ENCODE results near the gene BABAM1. TPM values are rescaled to one million over a fixed set of nuclear protein-coding genes. Genes with fewer than 3 reads are reported as not detected.

Gene BABAM1
- total RNA-seq, 1 experiment from 2014 or later: 146 TPM

DNA sequence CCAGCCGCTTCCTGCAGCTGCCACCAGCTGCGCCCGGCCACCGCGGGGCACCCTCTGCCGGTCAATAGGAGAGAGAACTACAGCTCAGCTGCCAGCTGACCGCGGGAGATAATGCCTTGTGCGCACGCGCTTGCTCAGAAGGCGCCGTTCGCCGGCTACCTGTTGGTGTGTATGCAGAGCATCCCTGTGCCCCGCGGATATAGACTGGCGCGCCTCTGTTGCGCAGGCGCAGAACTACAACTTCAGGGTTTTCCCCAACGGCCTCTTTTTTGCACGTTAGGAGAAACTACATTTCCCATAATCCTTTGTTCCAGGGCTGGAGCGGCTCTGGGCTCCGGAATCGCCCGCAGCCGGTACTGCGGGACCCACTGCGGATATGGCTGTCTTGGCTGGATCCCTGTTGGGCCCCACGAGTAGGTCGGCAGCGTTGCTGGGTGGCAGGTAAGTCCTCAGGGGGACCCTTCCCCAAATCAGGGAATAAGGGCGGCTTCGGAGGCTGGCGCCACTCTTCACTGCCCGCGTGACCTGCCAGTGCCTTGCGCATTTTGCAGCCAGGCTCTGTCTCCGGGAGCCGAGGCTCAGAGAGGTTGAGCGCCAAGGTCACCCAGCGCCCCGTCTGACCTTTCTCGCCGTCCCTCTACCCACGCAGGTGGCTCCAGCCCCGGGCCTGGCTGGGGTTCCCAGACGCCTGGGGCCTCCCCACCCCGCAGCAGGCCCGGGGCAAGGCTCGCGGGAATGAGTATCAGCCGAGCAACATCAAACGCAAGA lies 38.5 kb downstream of the BABAM1 start, which contains the start of gene MRPL34 (continued):
- TF ChIP-seq GTF2I (CRISPR knock-in tag; conservative IDR thresholded peaks at IDR 0.05): 0 out of 2 replicates have a peak, but pooled peaks have one; percentile 37
- no peak; the same call in 1 of the 2 replicates for TF ChIP-seq GABPB1 (CRISPR knock-in tag; IDR thresholded peaks at IDR 0.05)
- TF ChIP-seq, protein P1, sequence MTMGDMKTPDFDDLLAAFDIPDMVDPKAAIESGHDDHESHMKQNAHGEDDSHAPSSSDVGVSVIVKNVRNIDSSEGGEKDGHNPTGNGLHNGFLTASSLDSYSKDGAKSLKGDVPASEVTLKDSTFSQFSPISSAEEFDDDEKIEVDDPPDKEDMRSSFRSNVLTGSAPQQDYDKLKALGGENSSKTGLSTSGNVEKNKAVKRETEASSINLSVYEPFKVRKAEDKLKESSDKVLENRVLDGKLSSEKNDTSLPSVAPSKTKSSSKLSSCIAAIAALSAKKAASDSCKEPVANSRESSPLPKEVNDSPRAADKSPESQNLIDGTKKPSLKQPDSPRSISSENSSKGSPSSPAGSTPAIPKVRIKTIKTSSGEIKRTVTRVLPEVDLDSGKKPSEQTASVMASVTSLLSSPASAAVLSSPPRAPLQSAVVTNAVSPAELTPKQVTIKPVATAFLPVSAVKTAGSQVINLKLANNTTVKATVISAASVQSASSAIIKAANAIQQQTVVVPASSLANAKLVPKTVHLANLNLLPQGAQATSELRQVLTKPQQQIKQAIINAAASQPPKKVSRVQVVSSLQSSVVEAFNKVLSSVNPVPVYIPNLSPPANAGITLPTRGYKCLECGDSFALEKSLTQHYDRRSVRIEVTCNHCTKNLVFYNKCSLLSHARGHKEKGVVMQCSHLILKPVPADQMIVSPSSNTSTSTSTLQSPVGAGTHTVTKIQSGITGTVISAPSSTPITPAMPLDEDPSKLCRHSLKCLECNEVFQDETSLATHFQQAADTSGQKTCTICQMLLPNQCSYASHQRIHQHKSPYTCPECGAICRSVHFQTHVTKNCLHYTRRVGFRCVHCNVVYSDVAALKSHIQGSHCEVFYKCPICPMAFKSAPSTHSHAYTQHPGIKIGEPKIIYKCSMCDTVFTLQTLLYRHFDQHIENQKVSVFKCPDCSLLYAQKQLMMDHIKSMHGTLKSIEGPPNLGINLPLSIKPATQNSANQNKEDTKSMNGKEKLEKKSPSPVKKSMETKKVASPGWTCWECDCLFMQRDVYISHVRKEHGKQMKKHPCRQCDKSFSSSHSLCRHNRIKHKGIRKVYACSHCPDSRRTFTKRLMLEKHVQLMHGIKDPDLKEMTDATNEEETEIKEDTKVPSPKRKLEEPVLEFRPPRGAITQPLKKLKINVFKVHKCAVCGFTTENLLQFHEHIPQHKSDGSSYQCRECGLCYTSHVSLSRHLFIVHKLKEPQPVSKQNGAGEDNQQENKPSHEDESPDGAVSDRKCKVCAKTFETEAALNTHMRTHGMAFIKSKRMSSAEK (CRISPR knock-in tag; IDR thresholded peaks at IDR 0.05; ENCODE audit: borderline replicate concordance): no peak
- TF ChIP-seq ETV6 (CRISPR knock-in tag; IDR thresholded peaks at IDR 0.05): peak; percentile 76
- TF ChIP-seq, protein P2, sequence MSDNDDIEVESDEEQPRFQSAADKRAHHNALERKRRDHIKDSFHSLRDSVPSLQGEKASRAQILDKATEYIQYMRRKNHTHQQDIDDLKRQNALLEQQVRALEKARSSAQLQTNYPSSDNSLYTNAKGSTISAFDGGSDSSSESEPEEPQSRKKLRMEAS (CRISPR knock-in tag; IDR thresholded peaks at IDR 0.05): 0 out of 2 replicates have a peak, but pooled peaks have one; percentile 50
- no peak for TF ChIP-seq ZNF396 (CRISPR knock-in tag; IDR thresholded peaks at IDR 0.05; ENCODE audit: borderline replicate concordance)
- peak; percentile 36; the same call in 1 of the 2 replicates for TF ChIP-seq NFYB (CRISPR knock-in tag; conservative IDR thresholded peaks at IDR 0.05; ENCODE audit: low read depth)
- no peak for TF ChIP-seq SMAD4 (CRISPR knock-in tag; IDR thresholded peaks at IDR 0.05)
- TF ChIP-seq, protein P3, sequence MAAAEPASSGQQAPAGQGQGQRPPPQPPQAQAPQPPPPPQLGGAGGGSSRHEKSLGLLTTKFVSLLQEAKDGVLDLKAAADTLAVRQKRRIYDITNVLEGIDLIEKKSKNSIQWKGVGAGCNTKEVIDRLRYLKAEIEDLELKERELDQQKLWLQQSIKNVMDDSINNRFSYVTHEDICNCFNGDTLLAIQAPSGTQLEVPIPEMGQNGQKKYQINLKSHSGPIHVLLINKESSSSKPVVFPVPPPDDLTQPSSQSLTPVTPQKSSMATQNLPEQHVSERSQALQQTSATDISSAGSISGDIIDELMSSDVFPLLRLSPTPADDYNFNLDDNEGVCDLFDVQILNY (CRISPR knock-in tag; IDR thresholded peaks at IDR 0.05): 0 out of 2 replicates have a peak, but pooled peaks have one; percentile 34
- TF ChIP-seq, protein P4, sequence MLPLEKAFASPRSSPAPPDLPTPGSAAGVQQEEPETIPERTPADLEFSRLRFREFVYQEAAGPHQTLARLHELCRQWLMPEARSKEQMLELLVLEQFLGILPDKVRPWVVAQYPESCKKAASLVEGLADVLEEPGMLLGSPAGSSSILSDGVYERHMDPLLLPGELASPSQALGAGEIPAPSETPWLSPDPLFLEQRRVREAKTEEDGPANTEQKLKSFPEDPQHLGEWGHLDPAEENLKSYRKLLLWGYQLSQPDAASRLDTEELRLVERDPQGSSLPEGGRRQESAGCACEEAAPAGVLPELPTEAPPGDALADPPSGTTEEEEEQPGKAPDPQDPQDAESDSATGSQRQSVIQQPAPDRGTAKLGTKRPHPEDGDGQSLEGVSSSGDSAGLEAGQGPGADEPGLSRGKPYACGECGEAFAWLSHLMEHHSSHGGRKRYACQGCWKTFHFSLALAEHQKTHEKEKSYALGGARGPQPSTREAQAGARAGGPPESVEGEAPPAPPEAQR (CRISPR knock-in tag; IDR thresholded peaks at IDR 0.05): no peak
- TF ChIP-seq, protein P5, sequence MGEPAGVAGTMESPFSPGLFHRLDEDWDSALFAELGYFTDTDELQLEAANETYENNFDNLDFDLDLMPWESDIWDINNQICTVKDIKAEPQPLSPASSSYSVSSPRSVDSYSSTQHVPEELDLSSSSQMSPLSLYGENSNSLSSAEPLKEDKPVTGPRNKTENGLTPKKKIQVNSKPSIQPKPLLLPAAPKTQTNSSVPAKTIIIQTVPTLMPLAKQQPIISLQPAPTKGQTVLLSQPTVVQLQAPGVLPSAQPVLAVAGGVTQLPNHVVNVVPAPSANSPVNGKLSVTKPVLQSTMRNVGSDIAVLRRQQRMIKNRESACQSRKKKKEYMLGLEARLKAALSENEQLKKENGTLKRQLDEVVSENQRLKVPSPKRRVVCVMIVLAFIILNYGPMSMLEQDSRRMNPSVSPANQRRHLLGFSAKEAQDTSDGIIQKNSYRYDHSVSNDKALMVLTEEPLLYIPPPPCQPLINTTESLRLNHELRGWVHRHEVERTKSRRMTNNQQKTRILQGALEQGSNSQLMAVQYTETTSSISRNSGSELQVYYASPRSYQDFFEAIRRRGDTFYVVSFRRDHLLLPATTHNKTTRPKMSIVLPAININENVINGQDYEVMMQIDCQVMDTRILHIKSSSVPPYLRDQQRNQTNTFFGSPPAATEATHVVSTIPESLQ (CRISPR knock-in tag; IDR thresholded peaks at IDR 0.05): no peak
- TF ChIP-seq JAZF1 (CRISPR knock-in tag; IDR thresholded peaks at IDR 0.05): no peak
- peak; percentile 48; the same call in 1 of the 2 replicates for TF ChIP-seq MYBL2 (CRISPR knock-in tag; IDR thresholded peaks at IDR 0.05)
- peak; percentile 68 for TF ChIP-seq ESRRA (CRISPR knock-in tag; IDR thresholded peaks at IDR 0.05; ENCODE audit: borderline replicate concordance)
- no peak; the same call in 1 of the 2 replicates for TF ChIP-seq TEAD1 (CRISPR knock-in tag; IDR thresholded peaks at IDR 0.05)
- TF ChIP-seq, protein P6, sequence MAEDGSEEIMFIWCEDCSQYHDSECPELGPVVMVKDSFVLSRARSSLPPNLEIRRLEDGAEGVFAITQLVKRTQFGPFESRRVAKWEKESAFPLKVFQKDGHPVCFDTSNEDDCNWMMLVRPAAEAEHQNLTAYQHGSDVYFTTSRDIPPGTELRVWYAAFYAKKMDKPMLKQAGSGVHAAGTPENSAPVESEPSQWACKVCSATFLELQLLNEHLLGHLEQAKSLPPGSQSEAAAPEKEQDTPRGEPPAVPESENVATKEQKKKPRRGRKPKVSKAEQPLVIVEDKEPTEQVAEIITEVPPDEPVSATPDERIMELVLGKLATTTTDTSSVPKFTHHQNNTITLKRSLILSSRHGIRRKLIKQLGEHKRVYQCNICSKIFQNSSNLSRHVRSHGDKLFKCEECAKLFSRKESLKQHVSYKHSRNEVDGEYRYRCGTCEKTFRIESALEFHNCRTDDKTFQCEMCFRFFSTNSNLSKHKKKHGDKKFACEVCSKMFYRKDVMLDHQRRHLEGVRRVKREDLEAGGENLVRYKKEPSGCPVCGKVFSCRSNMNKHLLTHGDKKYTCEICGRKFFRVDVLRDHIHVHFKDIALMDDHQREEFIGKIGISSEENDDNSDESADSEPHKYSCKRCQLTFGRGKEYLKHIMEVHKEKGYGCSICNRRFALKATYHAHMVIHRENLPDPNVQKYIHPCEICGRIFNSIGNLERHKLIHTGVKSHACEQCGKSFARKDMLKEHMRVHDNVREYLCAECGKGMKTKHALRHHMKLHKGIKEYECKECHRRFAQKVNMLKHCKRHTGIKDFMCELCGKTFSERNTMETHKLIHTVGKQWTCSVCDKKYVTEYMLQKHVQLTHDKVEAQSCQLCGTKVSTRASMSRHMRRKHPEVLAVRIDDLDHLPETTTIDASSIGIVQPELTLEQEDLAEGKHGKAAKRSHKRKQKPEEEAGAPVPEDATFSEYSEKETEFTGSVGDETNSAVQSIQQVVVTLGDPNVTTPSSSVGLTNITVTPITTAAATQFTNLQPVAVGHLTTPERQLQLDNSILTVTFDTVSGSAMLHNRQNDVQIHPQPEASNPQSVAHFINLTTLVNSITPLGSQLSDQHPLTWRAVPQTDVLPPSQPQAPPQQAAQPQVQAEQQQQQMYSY (CRISPR knock-in tag; IDR thresholded peaks at IDR 0.05): no peak
- TF ChIP-seq NR3C1 (CRISPR knock-in tag; conservative IDR thresholded peaks at IDR 0.05; ENCODE audit: low read depth): no peak
- TF ChIP-seq, protein P7, sequence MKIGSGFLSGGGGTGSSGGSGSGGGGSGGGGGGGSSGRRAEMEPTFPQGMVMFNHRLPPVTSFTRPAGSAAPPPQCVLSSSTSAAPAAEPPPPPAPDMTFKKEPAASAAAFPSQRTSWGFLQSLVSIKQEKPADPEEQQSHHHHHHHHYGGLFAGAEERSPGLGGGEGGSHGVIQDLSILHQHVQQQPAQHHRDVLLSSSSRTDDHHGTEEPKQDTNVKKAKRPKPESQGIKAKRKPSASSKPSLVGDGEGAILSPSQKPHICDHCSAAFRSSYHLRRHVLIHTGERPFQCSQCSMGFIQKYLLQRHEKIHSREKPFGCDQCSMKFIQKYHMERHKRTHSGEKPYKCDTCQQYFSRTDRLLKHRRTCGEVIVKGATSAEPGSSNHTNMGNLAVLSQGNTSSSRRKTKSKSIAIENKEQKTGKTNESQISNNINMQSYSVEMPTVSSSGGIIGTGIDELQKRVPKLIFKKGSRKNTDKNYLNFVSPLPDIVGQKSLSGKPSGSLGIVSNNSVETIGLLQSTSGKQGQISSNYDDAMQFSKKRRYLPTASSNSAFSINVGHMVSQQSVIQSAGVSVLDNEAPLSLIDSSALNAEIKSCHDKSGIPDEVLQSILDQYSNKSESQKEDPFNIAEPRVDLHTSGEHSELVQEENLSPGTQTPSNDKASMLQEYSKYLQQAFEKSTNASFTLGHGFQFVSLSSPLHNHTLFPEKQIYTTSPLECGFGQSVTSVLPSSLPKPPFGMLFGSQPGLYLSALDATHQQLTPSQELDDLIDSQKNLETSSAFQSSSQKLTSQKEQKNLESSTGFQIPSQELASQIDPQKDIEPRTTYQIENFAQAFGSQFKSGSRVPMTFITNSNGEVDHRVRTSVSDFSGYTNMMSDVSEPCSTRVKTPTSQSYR (CRISPR knock-in tag; IDR thresholded peaks at IDR 0.05): no peak
- TF ChIP-seq, protein P8, sequence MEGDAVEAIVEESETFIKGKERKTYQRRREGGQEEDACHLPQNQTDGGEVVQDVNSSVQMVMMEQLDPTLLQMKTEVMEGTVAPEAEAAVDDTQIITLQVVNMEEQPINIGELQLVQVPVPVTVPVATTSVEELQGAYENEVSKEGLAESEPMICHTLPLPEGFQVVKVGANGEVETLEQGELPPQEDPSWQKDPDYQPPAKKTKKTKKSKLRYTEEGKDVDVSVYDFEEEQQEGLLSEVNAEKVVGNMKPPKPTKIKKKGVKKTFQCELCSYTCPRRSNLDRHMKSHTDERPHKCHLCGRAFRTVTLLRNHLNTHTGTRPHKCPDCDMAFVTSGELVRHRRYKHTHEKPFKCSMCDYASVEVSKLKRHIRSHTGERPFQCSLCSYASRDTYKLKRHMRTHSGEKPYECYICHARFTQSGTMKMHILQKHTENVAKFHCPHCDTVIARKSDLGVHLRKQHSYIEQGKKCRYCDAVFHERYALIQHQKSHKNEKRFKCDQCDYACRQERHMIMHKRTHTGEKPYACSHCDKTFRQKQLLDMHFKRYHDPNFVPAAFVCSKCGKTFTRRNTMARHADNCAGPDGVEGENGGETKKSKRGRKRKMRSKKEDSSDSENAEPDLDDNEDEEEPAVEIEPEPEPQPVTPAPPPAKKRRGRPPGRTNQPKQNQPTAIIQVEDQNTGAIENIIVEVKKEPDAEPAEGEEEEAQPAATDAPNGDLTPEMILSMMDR (IDR thresholded peaks at IDR 0.05): no peak; the same call in 1 of the 2 replicates
- TF ChIP-seq PRRX2 (CRISPR knock-in tag; IDR thresholded peaks at IDR 0.05): no peak
- TF ChIP-seq SP1 (CRISPR knock-in tag; conservative IDR thresholded peaks at IDR 0.05): peak; percentile 64

Measured in WTC11 (cell line).